ENCODE results near the gene WSCD1.

Gene WSCD1

DNA sequence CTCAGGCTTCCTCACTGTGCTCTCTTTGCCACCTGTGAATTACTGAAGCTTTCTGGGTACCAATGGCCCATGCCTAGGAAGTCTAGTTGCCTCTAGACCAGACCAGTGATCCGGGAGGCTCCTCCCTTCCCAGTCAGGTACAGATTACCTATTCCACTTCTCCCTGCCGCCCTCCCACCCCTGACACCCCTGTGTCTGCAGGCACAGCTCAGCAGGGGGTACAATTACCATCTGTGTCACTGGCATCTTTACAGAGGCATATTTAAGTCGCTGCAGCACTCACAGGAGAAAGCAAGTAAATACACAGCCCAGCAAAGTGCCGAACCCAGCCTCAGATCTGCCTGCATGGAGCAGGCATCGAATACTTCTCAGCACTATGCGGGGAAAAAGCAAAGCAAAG, 5.3 kb upstream of the WSCD1 start:
- DNase-seq: no peak

DNA sequence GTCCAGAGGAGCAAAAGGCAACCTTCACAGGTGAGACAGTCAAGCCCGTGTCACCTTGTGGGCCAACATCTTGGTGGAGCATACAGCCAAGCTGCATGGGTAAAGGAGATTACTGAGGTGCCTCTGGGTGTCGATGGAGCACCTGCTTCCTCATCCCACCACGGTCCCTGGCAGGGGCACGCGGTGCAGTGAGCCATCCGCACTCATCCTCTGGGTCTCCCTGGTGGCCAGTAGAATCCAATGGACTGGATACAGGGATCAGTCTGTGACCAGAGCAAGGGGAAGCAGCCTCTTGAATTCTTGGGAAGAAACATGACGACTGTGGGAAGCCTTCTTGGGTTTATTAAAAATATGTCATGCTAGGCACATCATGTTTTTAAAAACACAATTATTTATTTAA, 4.8 kb upstream of the WSCD1 start:
- DNase-seq: no peak

DNA sequence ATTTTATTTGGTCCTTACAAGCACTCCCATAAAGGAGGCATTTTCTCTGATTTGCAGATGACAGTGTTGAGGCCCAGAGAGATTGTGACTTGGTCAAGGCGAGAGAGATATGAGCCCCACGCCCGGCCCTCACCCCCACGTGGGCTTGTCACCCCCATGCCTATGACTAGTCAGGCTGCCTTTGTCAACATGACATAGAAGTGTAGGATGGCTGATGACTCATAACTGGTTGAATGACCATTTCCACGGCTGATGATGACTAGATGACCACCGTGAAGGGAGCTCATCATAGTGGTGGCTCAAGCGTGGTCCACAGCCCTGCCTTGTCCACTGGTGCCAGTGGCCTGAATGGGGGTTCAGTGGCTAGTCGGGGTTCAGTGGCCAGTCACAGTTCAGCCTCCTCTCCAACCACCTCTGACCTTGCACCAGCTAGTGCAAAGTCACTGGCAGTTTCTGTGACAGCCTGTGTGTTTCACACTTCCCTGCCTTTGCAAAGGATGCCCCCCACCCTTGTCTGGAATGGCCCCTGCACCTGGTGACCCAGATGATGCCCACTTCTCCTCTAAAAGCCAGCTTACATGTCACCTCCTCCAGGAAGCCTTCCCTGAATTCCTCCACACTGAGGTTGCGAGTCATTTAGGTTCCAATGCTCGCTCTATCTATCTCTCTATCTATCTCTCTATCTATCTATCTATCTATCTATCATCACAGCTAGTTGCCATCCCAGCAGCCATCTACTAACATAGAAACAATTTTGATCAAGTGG, 3.8 kb upstream of the WSCD1 start:
- no peak for DNase-seq

DNA sequence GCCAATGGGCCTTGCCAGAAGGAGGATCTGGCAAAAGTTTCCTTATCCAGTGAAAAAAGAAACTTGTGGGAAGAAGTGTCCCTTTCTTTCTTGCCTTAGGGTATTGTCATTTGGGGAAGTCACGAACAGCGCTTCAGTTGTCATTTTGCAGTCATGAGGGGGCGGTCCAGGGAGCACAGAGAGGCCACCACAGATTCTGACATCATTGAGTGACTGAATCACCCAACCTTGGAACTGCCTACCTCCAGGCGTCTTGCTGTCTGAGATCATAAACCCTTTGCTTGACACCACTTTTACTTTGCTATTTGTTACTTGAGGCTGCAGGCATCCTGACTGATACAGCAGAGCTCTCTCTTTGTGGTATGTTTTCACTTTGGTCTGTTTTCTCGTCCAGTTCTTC, 3.1 kb upstream of the WSCD1 start:
- no peak for DNase-seq

DNA sequence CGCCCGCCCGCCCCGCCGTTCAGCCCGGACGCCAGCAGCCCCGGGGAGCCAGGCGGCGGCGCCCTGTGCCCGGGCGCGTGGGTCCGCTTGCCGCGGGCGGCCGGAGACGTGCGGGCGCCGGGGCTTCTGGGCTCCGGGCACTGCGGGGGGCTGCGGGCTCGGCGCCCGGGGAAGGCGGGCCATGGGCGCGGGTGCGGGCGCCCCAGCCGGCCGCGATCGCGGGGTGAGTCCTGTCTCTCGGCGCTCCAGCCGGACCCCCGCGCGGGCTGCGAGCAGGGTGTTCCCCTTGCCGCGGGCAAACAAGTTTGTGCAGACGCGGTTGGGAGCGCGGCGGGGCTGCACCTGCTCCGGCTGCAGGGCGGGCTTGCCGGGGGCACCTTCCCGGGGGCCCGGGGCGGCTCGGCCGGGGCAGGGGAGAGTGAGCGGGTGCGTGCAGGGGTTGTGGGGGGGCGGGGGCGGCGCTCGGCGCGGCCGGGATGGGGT, 292 bp downstream of the WSCD1 start:
- DNase-seq: no peak

DNA sequence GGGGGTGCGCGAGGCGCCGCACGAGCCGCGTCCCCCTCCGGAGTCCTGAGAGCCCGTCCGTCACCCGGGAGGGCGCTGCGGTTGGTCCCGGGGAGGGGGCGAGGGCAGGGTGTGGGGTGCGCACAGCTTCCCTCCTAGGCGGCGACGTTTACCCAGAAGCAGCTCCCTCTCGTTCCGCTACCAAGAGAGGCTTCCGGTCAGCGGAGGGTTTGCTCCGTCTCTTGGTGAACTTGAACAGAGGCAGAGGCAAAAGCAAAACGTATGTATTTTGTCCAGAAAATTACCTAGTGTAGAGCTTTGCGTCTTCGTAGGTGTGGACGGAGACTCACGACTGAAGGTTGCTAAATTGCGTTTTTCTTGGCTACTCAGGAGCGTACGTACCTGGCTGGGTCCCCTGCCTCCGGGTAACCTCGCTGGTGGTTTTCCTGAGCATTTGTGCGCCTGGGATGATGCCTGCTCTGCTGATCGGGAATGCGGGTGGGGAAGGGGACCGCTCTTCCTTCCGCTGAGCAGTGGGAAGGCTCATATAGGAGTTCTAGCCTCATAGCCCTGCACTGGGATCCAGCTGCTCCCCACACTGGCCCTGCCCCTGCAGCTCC, 833 bp downstream of the WSCD1 start:
- no peak for DNase-seq

DNA sequence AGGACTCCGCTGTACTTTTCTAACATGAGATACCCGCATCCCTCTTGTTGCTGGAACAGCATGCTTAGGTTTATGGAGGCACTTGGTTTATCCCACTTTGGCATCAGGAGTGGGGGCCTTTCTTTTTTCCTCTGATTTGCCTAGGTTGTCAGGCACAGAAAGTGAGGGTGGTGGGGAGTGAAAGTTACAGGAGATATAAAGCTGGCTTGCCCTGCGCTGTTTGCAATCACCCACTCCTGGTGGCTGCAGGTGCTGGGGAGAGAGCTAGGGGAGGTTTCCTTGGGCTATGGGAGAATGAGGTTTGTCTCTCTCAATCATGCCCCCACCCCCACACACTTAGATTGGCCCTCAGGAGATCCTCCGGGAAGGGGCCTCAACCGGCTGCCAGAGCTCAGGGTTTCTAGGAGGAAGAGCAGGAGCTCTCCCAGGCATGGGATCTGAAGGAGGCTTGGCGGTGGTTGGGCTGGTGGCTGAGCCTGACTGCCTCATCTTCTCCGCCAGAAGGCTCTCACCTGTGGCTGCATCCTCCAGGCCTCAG, 1.4 kb downstream of the WSCD1 start:
- DNase-seq: no peak

DNA sequence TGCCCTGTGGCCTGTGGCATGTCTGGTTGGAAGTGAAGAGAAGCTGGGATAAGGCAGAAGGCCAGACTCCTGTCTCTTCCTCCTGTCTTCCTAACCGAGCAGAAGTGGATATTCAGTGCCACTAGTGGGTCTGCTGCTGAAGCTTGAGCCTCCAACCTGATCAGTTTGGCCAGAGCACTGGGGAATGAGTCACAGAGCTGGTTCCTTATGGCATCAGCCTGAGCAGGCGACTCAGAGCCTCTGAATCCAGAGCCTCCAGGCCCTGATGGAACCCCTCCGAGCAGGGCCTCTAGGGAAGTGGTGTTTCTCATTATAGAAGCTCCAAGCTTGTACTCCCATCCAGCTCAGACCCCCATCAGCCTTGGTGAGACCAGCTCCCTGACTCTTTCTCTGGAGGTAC, 2.0 kb downstream of the WSCD1 start:
- DNase-seq: no peak

DNA sequence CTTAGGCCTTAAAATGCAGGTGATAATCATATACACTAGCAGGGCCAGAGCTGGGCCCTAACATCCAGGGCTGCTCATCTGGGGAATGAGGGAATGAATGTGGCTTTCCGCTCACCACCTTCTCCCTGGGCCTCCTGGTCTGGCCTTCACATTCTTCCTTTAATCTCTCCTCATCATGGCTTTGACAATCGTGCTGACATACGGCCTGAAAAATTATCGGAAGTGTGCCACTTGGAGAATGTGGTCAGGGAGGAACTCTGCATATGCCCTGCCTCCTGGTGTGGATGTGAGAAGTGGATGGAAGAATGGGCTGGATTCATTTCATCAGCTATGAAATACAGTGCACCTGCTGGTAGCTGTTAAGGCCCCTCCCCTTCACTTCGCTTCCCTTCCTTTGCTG, 2.4 kb downstream of the WSCD1 start:
- no peak for DNase-seq

DNA sequence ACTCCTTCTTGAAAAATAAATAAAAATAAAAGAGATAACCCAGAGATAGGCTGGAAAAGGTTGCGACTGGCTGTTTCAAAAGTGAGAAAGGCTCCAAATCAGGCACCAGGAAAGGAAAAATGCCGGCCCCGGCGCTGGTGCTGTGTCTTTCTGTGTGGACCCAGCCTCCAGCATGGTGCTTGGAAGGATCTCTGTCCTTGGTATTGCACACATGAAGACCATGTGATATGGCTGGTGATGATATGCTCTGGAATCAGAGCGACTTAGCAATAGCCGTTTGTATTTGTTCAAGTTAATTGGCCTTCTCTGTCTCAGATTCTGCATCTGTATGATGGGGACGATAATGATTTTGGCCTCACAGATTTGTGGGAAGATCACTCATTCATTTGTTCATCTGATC, 3.4 kb downstream of the WSCD1 start:
- no peak for DNase-seq

DNA sequence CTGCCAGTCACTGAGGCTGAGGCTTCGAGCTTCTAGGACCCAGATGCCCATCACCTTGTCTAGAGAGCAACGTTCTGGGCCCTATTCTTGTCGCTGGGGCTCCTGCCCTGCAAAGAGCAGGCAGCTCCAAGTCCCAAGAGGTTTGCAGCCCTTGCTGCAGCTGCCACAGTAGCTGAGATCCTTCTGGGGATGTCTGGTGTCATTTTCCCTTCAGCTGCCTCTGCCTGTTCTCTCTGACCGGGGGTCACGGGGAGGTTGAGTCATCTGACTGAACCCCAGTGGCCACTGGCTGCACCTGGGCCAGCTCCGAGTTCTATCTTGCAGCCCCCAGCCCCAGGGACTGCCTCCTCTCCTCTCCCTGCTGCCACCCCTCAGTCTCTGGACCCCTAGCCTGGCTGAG, 4.9 kb downstream of the WSCD1 start:
- no peak for DNase-seq

DNA sequence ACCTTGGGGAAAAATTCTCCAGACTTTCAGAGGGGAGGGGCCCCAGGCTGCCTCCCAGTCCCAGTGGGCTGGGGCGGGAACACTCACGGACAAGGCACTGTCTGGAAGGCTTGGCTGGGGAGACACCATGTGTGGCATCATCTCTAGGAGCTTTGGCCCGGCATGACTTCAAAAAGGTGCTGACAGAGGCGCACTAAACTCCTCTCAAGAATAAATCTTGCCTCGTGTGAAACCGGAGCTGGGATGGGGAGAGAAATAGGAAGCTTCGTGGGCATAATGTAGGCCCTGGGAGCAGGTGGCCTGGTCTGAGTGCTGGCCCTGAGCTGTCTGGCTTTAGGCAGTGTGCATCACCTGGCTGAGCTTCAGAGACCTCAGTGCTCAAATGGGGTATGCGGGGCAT, 5.7 kb downstream of the WSCD1 start:
- DNase-seq: no peak

DNA sequence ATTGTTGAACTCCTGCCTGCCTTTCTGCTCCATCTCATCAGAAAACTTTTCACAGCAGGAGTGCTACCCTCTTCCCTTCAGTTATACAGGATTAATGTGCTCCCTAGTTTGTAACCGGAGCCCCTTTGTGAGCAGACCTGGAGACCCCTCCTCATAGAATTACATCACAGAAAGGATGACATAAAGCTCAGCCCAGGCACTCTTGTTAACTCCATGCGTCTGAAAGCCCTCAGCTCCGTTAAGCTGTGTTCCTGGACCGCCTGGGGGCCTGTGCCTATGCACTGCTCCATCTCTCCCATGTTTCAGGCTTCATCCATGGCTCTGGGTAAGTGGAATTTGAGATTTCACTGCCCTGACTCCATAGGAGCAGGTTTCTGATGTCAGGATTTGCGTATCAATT, 7.6 kb downstream of the WSCD1 start:
- no peak for DNase-seq

DNA sequence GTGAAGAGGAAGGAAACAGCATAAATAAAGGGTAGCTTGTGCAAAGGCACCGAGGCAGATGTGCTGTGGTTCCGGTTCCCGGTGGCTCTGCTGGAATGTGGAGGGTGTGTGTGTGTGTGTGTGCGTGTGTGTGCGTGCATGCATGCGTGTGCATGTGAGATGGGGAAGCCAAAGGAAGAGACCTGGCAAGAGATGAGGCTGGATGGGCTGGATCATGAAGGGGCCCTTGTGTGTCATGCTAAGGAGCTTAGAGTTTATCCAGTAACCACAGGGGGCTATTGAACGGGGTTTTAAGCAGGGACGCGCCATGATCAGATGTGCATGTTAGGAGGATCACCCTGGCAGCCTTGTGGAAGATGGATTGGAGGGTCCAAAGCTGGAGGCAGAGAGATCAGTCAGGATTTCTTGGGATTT, 8.3 kb downstream of the WSCD1 start:
- DNase-seq: no peak

DNA sequence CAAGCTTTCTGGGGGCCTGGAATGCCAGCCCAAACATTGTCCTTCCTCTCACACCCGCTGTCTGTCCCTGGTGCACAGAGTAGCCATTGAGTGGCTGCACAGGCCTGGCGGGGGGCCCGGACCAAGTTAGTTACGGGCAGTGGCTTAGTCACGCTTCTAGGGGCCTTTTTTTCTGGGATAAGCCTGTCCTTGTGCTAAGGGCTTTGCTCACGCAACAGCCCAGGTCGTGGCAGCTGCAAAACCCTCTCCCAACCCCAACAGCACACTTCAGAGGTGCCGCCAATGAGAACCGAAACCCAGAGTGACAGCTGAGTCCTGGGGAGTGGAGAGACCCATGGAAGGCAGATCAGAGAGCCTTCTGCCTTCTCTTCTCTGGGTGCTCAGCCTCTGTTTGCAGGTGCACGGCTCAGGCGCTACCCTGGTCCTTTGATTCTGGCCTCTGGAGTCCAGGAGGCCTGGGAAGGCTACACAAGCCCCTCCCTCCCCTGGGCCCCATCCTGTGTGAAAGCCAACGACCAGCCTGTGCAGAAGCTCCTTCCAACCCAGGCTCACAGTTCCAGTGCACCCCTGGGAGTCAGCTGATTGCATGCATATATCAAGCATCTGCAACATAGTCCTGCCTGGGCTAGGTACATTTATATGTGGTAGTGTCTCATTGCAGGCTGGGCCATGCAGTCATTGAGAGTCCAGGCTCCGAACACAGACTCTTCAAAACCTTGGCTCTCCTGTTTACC, 9.1 kb downstream of the WSCD1 start:
- no peak for DNase-seq

DNA sequence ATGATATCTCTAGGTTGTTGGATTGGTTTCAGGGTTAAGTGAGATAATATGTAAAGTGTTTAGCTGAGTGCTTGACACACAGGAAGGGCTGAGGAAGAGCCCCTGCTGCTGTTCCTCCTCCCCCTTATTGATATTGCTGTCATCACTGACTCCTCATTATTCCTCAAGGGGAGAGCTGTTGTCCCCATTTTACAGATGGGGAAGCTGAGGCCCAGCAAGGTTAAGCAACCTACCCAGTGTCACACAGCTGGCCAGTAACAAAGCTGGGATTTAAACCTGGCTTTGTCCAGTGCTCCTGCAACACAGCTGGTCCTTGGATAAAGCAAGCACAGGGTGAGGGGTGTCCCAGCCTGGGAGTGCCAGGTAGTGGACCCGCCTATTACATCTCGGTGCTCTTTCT, 9.8 kb downstream of the WSCD1 start:
- DNase-seq: no peak

DNA sequence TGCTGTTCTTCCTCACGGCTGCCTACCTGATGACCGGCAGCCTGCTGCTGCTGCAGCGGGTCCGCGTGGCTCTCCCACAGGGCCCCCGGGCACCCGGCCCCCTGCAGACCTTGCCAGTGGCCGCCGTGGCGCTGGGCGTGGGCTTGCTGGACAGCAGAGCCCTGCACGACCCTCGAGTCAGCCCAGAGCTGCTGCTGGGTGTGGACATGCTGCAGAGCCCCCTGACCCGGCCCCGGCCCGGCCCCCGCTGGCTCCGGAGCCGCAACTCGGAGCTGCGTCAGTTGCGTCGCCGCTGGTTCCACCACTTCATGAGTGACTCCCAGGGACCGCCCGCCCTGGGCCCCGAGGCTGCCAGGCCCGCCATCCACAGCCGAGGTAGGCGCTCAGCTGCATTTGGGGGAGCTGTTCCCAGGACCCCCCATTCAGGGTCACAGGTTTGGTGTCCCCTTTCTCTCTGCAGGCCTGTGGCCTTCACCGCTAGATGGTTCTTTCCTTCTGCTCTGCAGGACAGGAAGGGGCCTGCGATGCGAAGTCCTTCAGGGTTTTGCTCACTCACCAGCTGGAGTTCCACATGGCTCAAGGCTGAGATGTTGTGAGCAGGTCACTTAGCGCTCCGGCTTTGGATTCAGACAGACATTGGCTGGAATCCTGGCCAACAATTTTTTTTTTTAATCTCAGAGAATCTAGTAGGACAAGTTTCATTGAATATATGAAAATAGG, 10.7 kb downstream of the WSCD1 start:
- DNase-seq: no peak

DNA sequence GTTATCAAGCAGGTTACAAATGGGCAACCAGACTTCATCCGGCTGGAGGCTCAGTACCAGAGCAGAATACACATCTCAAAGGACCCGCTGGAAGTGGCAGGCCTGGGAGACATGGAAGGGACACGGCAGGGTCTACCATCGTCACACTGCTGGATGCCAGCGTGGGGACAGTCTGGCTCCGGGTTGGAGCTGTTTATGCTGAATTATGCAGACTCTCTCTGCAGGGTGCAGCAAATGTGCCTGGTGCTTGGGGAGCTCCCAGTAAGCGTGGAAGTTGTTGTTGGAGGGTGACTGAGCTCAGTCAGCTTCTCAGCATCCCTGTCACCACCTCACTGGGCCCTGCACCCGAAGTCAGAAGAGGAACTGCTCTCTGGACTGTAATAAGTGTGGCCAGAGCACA, 12.2 kb downstream of the WSCD1 start:
- DNase-seq: no peak

DNA sequence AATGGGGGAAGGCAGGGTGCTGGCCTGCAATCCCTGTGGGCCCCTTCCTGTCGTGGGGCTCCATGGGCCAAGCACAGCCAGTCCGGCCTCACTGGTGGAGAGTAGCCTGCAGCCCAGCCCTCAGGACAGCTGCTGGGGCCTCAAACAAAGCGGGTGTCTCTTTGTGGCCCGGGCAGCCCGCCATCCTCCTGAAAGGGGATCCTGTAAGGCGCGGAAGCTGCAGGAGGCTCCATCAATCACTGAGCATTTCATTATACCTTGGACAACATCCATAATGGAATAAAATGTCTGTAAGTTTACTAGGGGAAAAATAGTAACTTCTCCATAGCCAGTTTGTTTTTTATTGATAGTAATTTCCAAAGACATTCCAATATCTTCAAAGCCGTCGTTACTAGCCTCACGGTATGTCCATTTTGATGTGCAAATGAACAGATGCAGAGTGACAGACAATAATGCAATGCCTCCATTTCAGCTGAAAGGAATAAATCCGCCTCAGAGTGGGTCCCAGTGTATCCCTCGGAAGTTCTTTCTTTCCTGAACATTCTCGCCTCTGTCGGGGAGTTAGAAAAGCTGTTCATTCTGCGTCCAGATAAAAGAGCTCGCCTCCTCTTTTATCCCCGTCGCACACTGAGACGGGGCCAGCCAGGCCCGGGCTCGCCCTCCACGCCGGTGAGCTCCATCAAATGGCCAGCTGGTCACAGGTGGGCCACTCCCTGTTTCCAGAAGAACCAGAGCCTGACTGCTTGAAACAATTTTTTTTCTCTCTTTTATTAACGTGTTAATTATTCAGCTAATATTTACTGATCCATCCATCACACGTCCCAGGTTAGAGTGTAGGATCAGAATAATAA, 14.4 kb downstream of the WSCD1 start:
- DNase-seq: no peak

DNA sequence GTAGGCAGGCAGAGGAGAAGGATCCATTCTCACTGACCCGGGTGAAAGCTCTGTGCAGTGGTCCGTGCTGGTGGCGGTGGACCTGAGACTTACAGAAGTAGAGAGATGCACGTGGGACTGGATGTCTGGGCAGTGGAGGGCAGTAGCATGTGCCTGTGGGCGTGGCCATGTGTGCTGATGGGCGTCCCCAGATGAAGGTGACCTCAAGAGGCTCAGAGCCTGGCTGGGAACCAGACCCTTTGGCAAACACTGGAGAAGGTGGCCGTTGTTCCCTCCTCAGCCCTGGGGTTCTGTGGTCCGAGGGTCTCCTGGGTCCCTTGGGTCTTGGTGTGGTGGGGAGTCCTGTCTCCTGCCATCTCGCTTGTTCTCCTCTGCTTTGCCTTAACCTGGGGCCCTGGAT, 15.6 kb downstream of the WSCD1 start:
- no peak for DNase-seq

DNA sequence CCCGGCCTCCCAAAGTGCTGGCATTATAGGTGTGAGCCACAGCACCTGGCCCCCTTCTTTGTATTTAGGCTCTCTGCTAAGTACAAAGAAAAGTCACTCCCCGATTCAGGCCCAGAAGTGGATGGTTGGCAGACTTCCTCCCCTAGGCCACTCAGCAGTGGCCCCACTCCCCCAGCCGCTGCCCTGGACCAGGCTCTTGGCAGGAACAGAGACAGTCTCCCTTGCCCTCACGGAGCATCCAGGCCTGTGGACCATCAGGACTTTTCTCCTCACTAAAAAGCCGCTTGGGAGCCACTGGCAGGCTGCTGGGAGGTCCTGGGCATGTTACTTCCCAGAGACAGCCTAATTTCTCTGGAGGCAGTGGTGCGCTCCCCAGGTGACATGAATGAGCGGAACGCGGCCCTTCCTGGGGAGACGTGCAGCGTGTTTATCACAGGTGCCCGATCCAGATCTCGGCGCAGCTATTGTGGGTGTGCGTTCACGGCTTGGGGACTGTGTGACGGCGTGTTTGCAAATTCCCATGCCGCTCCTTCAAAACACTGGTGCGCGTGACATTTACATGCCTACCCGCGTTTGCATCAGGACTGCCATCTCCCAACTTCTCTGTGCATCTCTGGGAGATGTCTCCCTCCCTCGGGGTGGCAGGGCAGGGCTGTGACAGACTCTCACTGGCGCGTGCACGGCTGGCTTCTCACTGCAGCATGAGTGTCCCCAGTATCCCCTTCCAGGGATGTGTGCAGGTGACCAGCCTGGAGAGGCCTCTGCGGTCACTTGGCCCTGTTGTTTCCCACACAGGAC, 16.6 kb downstream of the WSCD1 start:
- no peak for DNase-seq
